ENCODE results near the gene CRTC1. TPM values are rescaled to one million over a fixed set of nuclear protein-coding genes. Genes with fewer than 3 reads are reported as not detected.
A peak's percentile ranks its signal among the peaks of the same experiment; 100 is the strongest.

The CRTC1 gene
- total and polyA plus RNA-seq, 8 donors, result 5.2 to 18.1 (median 7.5) TPM

GRCh38 chr19:18660939-18661670, 22.4 kb upstream of the CRTC1 start:
- Histone ChIP-seq H3K4me3 (no peak overlapping the region), H3K9me3 (no peaks in the 10 kb centered on the region), H3K36me3 (no peaks in the 10 kb centered on the region), H3K27me3 (no peaks in the 10 kb centered on the region), H3K27ac (peak overlapping the region in 1 of 4 donors; percentile 27), H3K4me1 (no peaks in the 10 kb centered on the region)
- no peak for TF ChIP-seq CTCF (IDR thresholded peaks at IDR 0.05)
- ATAC-seq (no peak), DNase-seq (no peak), FAIRE-seq (no peak)
- intact Hi-C loops (cut with DNase I), result no loop called here
- WGBS, 2 donors, result 94 to 97% methylated on average over 10 of the region's 10 CpGs

GRCh38 chr19:18662972-18663732, 20.3 kb upstream of the CRTC1 start:
- 83% methylated on average over 15 of the region's 15 CpGs for WGBS, 2 donors
- FAIRE-seq (no peak), DNase-seq (peak in 1 of 6 donors; percentile 51), ATAC-seq (no peak)
- Histone ChIP-seq H3K4me3 (no peak overlapping the region), H3K9me3 (no peaks in the 10 kb centered on the region), H3K27me3 (no peaks in the 10 kb centered on the region), H3K4me1 (no peaks in the 10 kb centered on the region), H3K36me3 (peaks cover 0 to 6% (median 0%) of the 10 kb centered on the region in 3 donors), H3K27ac (no peak overlapping the region)
- TF ChIP-seq CTCF (IDR thresholded peaks at IDR 0.05), result no peak
- intact Hi-C loops (cut with DNase I), result no loop called here

- Histone ChIP-seq H3K27me3 (no peaks in the 10 kb centered on the region), H3K9me3 (no peaks in the 10 kb centered on the region), H3K36me3 (peaks cover 0 to 15% (median 7%) of the 10 kb centered on the region in 3 donors), H3K4me3 (no peak overlapping the region), H3K4me1 (no peaks in the 10 kb centered on the region), H3K27ac (no peak overlapping the region)
- WGBS, 2 donors, result 82 to 86% methylated on average over 14 of the region's 14 CpGs
- FAIRE-seq, result no peak
- DNase-seq, result no peak
- no peak for TF ChIP-seq CTCF (IDR thresholded peaks at IDR 0.05)
- intact Hi-C loops (cut with DNase I), result no loop called here
- no peak for ATAC-seq
Observed at GRCh38 chr19:18663940-18664530, 19.4 kb upstream of the CRTC1 start.

GRCh38 chr19:18665771-18666202, 17.7 kb upstream of the CRTC1 start:
- Histone ChIP-seq H3K9me3 (no peaks in the 10 kb centered on the region), H3K36me3 (peaks cover 0 to 19% (median 7%) of the 10 kb centered on the region in 3 donors), H3K4me3 (no peak overlapping the region), H3K4me1 (no peaks in the 10 kb centered on the region), H3K27ac (no peak overlapping the region), H3K27me3 (no peaks in the 10 kb centered on the region)
- ATAC-seq (no peak), FAIRE-seq (no peak), DNase-seq (no peak)
- intact Hi-C loops (cut with DNase I), result no loop called here
- 92% methylated on average over 18 to 22 of the region's 22 CpGs for WGBS, 2 donors
- TF ChIP-seq CTCF (IDR thresholded peaks at IDR 0.05), result no peak

Measured in pancreas (tissue), 10 donors.